Progenitor cell of endocrine pancreas (in vitro differentiated cells): ENCODE results near the gene PACSIN3. TPM values are rescaled to one million over a fixed set of nuclear protein-coding genes. Genes with fewer than 3 reads are reported as not detected.

Source experiments
- DNase-seq: peaks from one replicate; pipeline ENCODE4 v3.0.0; 2021; ENCODE audit warnings: low spot score; ENCODE audit not compliant: unreplicated experiment
- H3K27ac Mint-ChIP-seq: 2 replicates; pipeline ENCODE4 v1.8.0; 2021; ENCODE audit warnings: mild to moderate bottlenecking, moderate library complexity, mixed read lengths
- H3K27me3 Mint-ChIP-seq: 2 replicates; pipeline ENCODE4 v1.8.0; 2021; ENCODE audit warnings: mixed read lengths
- H3K36me3 Mint-ChIP-seq: 2 replicates; pipeline ENCODE4 v1.8.0; 2022; ENCODE audit warnings: mixed read lengths; ENCODE audit not compliant: insufficient read depth
- H3K4me1 Mint-ChIP-seq: 2 replicates; pipeline ENCODE4 v1.8.0; 2021; ENCODE audit warnings: low read depth, mixed read lengths
- H3K4me3 Mint-ChIP-seq: 2 replicates; pipeline ENCODE4 v1.8.0; 2021; ENCODE audit warnings: low read depth, mild to moderate bottlenecking, moderate library complexity, mixed read lengths
- H3K9me3 Mint-ChIP-seq: 2 replicates; pipeline ENCODE4 v1.8.0; 2021; ENCODE audit warnings: low read depth, mixed read lengths
- CTCF ChIP-seq: fragments of 200-600 bp; sonication (generic); IDR thresholded peaks from one replicate; pipeline ENCODE4 v1.5.0; 2021; ENCODE audit warnings: antibody characterized with exemption, mild to moderate bottlenecking; ENCODE audit not compliant: unreplicated experiment
- total RNA-seq: library from RNA; stranded (reverse); gene quantifications from 2 replicates; pipeline ENCODE4 v1.2.1, GENCODE V29; 2021

The PACSIN3 gene
- total RNA-seq, 1 donor from 2014 or later: 59.6 TPM

DNA sequence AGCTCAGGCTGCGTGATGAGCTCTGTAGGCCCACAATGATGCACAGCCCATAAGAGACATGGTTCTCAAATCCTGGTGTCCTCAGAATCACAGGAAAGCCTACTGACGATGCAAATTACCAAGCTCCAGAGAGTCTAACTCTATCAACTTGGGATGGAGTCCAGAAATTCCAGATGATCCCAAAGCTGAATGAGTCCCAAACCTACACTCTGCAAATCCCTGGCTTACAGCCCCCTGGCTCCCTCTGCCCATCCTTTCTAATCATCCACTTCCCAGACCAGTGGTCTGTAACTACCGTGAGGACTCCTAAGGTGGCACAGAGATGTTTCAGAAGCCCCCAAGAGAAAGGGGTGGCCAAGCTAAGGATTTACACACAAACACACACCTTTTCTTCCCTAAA lies 23.0 kb downstream of the PACSIN3 start:
- no peaks in the 10 kb centered on the region for H3K27me3 Mint-ChIP-seq
- H3K9me3 Mint-ChIP-seq: no peaks in the 10 kb centered on the region
- no peak overlapping the region for H3K4me3 Mint-ChIP-seq
- peaks cover 5% of the 10 kb centered on the region for H3K4me1 Mint-ChIP-seq
- no peak for DNase-seq
- H3K36me3 Mint-ChIP-seq: peaks cover 3% of the 10 kb centered on the region
- TF ChIP-seq CTCF: no peak
- no peak overlapping the region for H3K27ac Mint-ChIP-seq

DNA sequence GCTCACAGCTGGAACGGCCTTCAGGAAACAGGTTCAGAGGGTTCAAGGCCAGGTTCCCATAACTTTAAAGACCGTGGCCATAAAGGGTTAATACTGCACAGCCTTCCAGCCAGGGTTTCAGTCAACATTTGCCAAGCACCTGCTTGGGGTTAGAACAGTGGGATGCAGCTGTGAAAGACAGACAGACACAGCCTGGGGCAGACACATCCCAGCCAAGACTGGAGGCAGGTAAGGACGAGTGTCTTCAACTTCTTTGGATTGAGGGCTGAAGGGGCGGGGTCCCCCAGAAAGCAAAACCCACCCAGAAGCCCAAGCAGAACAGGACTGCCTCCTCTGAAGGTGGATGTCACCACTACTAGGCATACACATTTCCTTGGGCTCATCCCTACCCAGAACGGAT lies 23.8 kb downstream of the PACSIN3 start:
- Mint-ChIP-seq H3K27me3 (no peaks in the 10 kb centered on the region), H3K36me3 (peaks cover 3% of the 10 kb centered on the region), H3K4me3 (no peak overlapping the region), H3K4me1 (peaks cover 8% of the 10 kb centered on the region), H3K27ac (no peak overlapping the region), H3K9me3 (no peaks in the 10 kb centered on the region)
- no peak for DNase-seq
- no peak for TF ChIP-seq CTCF

GRCh38 chr11:47161890-47162289 lies 24.3 kb downstream of the PACSIN3 start:
- no peaks in the 10 kb centered on the region for H3K27me3 Mint-ChIP-seq

GRCh38 chr11:47161134-47161854 lies 24.9 kb downstream of the PACSIN3 start:
- Mint-ChIP-seq H3K9me3 (no peaks in the 10 kb centered on the region), H3K4me1 (peaks cover 8% of the 10 kb centered on the region), H3K27ac (peak overlapping the region; percentile 33), H3K27me3 (no peaks in the 10 kb centered on the region), H3K36me3 (peaks cover 3% of the 10 kb centered on the region), H3K4me3 (no peak overlapping the region)
- peak; percentile 59 for TF ChIP-seq CTCF
- peak; percentile 40 for DNase-seq

More at GRCh38 chr11:47161890-47162289, 24.3 kb downstream of the PACSIN3 start:
- no peak for TF ChIP-seq CTCF
- no peaks in the 10 kb centered on the region for H3K9me3 Mint-ChIP-seq
- peaks cover 3% of the 10 kb centered on the region for H3K36me3 Mint-ChIP-seq
- H3K4me3 Mint-ChIP-seq: no peak overlapping the region
- no peak overlapping the region for H3K27ac Mint-ChIP-seq
- DNase-seq: no peak
- peaks cover 8% of the 10 kb centered on the region for H3K4me1 Mint-ChIP-seq

DNA sequence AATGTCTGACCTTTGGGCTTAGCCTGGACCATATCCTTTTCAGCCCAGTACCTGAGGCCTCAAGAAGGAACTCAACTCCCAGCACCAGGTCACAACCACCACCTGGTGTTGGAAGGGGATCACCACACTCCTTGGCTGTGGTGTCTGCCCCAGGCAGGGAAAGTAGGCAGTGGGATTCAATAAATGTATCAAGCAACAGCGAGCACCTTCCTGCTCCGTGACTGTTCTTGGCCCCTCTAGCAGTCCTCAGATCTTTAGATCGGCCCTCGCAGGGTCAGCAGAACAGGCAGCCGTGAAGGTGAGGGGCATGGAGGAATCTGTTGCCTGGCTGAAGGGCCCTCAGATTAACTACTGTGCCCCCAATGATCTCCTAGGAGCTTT lies 25.5 kb downstream of the PACSIN3 start:
- no peak overlapping the region for H3K27ac Mint-ChIP-seq
- H3K9me3 Mint-ChIP-seq: no peaks in the 10 kb centered on the region
- H3K4me3 Mint-ChIP-seq: no peak overlapping the region
- peaks cover 3% of the 10 kb centered on the region for H3K36me3 Mint-ChIP-seq
- H3K27me3 Mint-ChIP-seq: no peaks in the 10 kb centered on the region
- TF ChIP-seq CTCF: no peak
- no peak for DNase-seq
- peaks cover 8% of the 10 kb centered on the region for H3K4me1 Mint-ChIP-seq
